Activated CD8-positive, alpha-beta memory T cell treated with anti-CD3 and anti-CD28 coated beads for 4 hours (primary cell): ENCODE data around the gene TCP11X2.
"Not testable (repeated sequence)": the region's sequence is repeated elsewhere in the genome, so short reads cannot be mapped to it uniquely, and the experiment has no call there.

Experiments used
- DNase-seq, 2 donors: peaks; one replicate each; pipeline ENCODE4 v3.0.0-alpha.2; 2020; ENCODE audit warnings: low read depth in 2 of 2

TCP11X2 gene

GRCh38 chrX:102471762-102472220 is at the start of gene TCP11X2:
TCP11X2 (minus strand) TSS chrX:102471812.
- not testable (repeated sequence) for DNase-seq

- no peak for DNase-seq
Measured at GRCh38 chrX:102517326-102517725, 45.7 kb upstream of the TCP11X2 start.

- DNase-seq = peak; percentile 14 to 15
Measured at GRCh38 chrX:102515975-102516941, 44.6 kb upstream of the TCP11X2 start, which contains the start of gene TMSB15A. TMSB15A (minus strand) TSS chrX:102516739.

- DNase-seq = no peak
Measured at GRCh38 chrX:102514536-102514935, 42.9 kb upstream of the TCP11X2 start.

GRCh38 chrX:102498732-102499131 is 27.1 kb upstream of the TCP11X2 start:
- DNase-seq = no peak

- no peak for DNase-seq
Measured at GRCh38 chrX:102491766-102492165, 20.2 kb upstream of the TCP11X2 start.

GRCh38 chrX:102478765-102479164 is 7.2 kb upstream of the TCP11X2 start:
- DNase-seq = not testable (repeated sequence)

DNA sequence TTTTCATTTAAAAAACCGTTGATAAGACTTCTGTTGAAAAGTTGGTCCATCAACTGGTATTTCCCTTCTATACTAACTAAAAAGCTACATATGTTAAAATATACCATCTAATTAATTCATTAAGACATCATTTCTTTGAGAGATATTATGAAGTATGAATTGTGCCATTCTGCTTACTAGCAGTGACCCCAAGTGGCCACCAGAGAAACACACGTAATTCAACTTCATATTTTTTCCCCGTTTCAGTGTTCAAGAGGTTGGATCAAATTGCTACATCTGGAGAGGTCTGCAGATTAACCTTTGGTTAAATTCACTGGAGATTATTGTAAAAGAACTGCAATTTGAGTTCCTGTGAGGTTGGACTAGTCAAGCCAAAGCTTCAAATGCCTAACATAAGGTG is 1.4 kb downstream of the TCP11X2 start:
- not testable (repeated sequence) for DNase-seq

GRCh38 chrX:102458615-102459014 is 13.0 kb downstream of the TCP11X2 start:
- DNase-seq = not testable (repeated sequence)

DNA sequence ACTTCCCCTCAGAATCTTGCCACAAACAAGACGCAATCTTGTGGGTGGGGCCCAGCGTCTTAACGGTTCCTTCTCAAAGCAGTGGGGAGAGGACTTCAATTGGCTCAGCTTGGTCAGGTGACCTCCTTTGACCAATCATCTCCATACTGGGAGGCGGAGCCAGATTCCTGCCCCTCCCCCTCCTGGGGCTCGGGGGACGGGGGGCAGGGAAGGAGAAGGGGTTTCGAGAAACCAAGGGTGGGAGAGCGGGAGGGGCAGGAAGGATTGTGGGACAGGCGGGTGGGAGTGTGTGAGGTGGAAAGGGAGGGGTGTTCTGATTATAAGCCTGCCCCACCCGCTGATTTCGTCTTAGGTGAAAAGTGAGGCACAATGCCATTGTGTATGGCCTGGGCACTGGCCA is 31.7 kb downstream of the TCP11X2 start, which contains the start of gene NXF2B:
Gene NXF2B, minus strand, starts transcription at position 101 of the 400 bp plus-strand sequence. CDS start 59,972 bp downstream, outside the sequence.
- not testable (repeated sequence) for DNase-seq

GRCh38 chrX:102414493-102414892 is 57.1 kb downstream of the TCP11X2 start:
- DNase-seq = not testable (repeated sequence)
